Sigmoid colon (tissue), 4 donors: ENCODE results near the gene NT5DC1.

ENCODE experiments used
- EP300 ChIP-seq, 4 donors: sonication (generic); formaldehyde crosslinking; IDR thresholded peaks; one replicate each; pipeline ENCODE4 v1.6.1; 2017; ENCODE audit warnings: antibody characterized with exemption in 4 of 4
- POLR2A ChIP-seq, 2 donors: fragments of 450-650 bp; IDR thresholded peaks; one replicate each; pipeline ENCODE4 v1.6.1; 2016; ENCODE audit warnings: antibody characterized with exemption in 2 of 2, mild to moderate bottlenecking in 2 of 2, moderate library complexity in 2 of 2
- POLR2AphosphoS5 ChIP-seq, 4 donors: sonication (generic); formaldehyde crosslinking; IDR thresholded peaks; one replicate each; pipeline ENCODE4 v1.6.1; 2017; ENCODE audit warnings: antibody characterized with exemption in 4 of 4
- TF ChIP-seq, protein P1 (sequence below), 4 experiments: fragments of 450-650 bp in 3 of 4; fragments of 200-600 bp in 1 of 4; IDR thresholded peaks; one replicate each; pipeline ENCODE4 v1.5.1; 2016 to 2019; ENCODE audit warnings: antibody characterized with exemption in 4 of 4, mild to moderate bottlenecking in 3 of 4, moderate library complexity in 2 of 4

DNA sequence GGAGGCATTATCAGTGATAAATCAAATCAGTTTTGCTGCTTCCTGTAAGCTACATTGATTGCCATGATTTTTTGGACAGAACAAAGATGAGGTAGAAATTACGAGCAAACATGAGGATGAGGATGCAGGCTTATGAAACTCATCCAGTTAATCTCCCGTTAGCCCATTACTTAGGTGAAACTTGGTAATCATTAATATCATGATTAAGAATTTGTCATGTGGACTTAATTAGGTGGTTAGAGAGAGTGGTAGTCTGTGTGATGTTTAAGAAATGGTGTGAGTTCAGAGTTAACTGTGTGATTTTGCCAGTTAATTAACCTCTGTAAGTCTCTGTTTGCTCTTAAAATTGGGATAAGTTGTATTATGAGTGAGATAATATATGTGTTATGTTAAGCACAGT lies 91.2 kb downstream of the NT5DC1 start:
- TF ChIP-seq, protein P1, sequence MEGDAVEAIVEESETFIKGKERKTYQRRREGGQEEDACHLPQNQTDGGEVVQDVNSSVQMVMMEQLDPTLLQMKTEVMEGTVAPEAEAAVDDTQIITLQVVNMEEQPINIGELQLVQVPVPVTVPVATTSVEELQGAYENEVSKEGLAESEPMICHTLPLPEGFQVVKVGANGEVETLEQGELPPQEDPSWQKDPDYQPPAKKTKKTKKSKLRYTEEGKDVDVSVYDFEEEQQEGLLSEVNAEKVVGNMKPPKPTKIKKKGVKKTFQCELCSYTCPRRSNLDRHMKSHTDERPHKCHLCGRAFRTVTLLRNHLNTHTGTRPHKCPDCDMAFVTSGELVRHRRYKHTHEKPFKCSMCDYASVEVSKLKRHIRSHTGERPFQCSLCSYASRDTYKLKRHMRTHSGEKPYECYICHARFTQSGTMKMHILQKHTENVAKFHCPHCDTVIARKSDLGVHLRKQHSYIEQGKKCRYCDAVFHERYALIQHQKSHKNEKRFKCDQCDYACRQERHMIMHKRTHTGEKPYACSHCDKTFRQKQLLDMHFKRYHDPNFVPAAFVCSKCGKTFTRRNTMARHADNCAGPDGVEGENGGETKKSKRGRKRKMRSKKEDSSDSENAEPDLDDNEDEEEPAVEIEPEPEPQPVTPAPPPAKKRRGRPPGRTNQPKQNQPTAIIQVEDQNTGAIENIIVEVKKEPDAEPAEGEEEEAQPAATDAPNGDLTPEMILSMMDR (IDR thresholded peaks at IDR 0.05) = no peak
- no peak for TF ChIP-seq POLR2A (IDR thresholded peaks at IDR 0.05)
- TF ChIP-seq POLR2AphosphoS5 (IDR thresholded peaks at IDR 0.05) = no peak
- TF ChIP-seq EP300 (IDR thresholded peaks at IDR 0.05) = no peak
